Endometrial microvascular endothelial cells (primary cell): ENCODE data around the gene UTP11. TPM values are rescaled to one million over a fixed set of nuclear protein-coding genes. Genes with fewer than 3 reads are reported as not detected.

Experiments used
- in situ Hi-C: cut with HindIII; loops from 2 replicates; pipeline ENCODE4 v1.10.0; 2017; ENCODE audit warnings: low sequenced_read_pairs, low pct_unique_long_range_greater_than_20kb; ENCODE audit errors: inconsistent ontology term
- total RNA-seq: library from RNA; depleted of rRNA; stranded (reverse); fragments of >200 nt; gene quantifications from one replicate; pipeline ENCODE4 v1.2.3, GENCODE V29; 2015; ENCODE audit errors: inconsistent ontology term

The UTP11 gene
- total RNA-seq, 1 donor from 2014 or later = 69.1 TPM

GRCh38 chr1:38025233-38025632, 12.7 kb downstream of the UTP11 start:
- in situ Hi-C loops = loop anchor here (25.0 kb wide), 1 partner anchor 787 kb away; no protein-coding TSS in a partner anchor

- in situ Hi-C loops = loop anchor here (25.0 kb wide), 1 partner anchor 787 kb away; no protein-coding TSS in a partner anchor
Measured at GRCh38 chr1:38025664-38026063, 13.1 kb downstream of the UTP11 start.

DNA sequence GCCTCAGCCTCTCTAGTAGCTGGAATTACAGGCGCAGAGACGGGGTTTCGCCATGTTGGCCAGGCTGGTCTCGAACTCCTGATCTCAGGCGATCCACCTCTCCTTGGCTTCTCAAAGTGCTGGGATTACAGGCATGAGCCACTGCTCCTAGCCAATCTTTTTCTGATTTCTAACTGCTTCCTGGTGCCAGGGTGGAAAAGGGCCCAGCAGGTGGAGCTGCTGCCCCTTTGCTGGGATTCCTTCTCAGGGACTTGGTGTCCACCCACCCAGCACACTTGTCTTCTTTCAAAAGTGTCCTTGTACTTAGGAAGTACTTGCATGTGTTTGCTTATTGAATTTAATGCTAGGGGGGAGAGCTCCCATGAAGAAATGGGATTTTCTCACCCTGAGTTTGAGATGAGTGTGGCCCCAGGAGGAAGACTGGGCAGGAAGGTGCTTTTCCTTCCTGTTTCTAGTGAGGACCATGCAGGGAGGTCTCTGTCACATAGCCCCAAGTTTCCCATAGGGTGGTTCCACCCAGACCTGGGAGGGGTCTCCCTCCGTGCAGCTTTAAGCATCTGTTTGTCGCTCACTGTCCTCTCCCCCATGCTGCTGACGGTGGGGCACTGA, 14.2 kb downstream of the UTP11 start:
- in situ Hi-C loops = loop anchor here (25.0 kb wide), 1 partner anchor 786 kb away; no protein-coding TSS in a partner anchor

GRCh38 chr1:38027201-38028104, 14.9 kb downstream of the UTP11 start:
- in situ Hi-C loops = loop anchor here (25.0 kb wide), 1 partner anchor 785 kb away; no protein-coding TSS in a partner anchor

- in situ Hi-C loops = loop anchor here (25.0 kb wide), 1 partner anchor 784 kb away; no protein-coding TSS in a partner anchor
Measured at GRCh38 chr1:38028105-38028591, 15.6 kb downstream of the UTP11 start.

- in situ Hi-C loops = loop anchor here (25.0 kb wide), 1 partner anchor 784 kb away; no protein-coding TSS in a partner anchor
Measured at GRCh38 chr1:38028671-38029070, 16.1 kb downstream of the UTP11 start.

- in situ Hi-C loops = loop anchor here (25.0 kb wide), 1 partner anchor 783 kb away; no protein-coding TSS in a partner anchor
Measured at GRCh38 chr1:38029081-38029681, 16.6 kb downstream of the UTP11 start.

DNA sequence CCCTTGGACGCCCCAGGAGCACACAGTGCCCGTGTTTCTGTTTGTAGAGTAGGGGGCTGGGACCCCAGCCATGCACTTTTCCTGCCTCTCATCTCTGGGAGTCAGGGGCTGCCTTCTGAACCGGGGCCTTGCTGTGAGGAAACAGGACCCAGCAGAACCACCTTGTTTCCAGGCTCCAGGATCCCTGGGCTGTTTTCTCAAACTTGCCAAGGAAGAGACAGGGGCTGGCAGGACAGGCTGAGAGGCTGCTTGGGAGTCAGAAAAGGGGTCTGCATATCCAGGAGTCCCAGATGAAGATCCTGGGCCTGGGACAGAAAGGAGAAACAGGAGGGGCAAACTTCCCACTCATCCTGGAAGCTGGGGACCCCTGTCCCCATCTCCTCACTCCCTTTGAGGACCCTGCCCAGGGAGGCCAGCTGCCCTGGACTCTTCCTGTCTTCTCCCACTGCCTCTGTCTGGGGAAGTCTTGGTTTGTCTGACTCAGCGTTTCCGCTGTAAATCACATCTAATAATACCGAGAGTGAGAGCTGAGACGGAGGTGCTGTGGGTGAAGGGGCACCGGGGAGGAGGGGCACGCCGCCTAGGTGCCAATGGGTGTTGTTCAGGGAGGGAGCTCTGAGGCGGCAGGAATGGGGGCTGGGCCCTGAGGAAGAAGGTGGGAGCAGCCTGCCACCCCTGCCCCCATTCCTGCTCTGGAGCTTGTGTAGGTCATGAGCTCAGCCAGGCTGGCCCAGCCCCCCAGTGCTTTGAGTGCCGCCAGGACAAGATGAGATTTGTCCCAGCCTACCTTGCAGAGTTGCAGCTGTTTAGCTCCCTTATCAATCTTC, 17.4 kb downstream of the UTP11 start:
- in situ Hi-C loops = loop anchor here (25.0 kb wide), 1 partner anchor 782 kb away; no protein-coding TSS in a partner anchor

DNA sequence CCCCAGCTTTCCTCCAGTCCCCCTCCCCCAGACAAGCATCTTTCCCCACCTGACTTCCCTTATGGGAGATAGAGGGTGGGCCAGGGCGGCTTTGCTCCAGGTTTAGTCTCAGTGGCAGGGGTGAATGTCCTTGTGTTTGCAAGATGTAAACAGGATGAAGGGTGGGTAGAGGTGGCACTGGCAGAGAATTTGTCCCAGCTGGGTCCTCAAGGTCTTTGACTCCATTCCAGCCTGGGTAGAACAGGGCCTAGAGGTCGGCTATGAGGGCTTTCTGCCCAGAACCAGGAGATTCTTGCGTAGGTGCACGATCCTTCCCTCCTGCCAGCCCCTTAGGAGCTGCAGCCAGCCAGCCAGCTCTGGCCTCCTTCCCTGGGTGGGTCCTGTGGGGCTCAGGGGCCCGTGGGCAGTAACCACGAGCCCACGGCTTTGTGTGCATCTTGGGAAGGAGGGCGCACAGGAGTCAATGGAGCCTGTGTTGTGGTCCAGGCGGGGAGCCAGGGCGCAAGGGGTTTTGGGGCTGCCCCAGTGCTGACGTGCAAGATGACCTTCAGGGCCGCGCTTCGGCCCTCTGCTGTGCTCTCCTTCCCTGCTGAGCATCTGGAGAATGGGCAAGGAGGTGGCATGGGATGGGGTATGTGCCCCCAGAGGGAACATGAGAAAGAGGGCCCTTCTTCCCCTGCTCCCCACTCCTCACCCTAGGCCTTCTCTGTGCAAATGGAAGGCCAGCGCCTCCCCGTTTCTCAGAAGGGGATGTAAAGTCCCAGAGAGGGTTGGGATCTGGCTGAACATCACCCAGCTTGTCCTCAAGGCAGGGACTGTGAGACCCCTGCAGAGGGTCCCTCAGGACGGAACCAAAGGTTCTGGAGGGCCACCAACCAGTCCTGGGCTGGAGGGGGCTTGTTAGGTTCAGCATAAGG, 18.3 kb downstream of the UTP11 start:
- in situ Hi-C loops = loop anchor here (25.0 kb wide), 1 partner anchor 781 kb away; no protein-coding TSS in a partner anchor

- in situ Hi-C loops = loop anchor here (25.0 kb wide), 1 partner anchor 781 kb away; no protein-coding TSS in a partner anchor
Measured at GRCh38 chr1:38031513-38031866, 19.0 kb downstream of the UTP11 start.

GRCh38 chr1:38032992-38033391, 20.5 kb downstream of the UTP11 start:
- in situ Hi-C loops = loop anchor here (25.0 kb wide), 1 partner anchor 779 kb away; no protein-coding TSS in a partner anchor

DNA sequence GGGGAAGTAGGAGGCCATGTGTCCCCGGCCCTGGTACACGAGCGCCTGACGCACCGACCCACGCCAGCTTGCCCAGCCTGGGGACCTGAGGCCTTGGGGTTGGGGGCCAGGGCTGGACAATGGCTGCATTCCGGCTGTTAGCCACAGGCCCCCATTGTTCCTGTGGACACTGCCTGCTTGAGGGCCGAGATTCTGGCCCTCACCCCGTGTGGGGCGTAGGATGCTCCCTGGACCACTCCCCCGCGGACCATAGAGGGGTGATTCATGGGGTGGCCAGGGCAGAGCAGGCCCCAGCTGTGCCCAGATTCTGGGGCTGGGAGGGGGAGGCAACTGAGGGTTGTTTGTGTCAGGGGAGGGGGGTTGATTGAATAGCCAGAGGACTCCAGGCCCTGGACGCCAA, 22.3 kb downstream of the UTP11 start:
- in situ Hi-C loops = loop anchor here (25.0 kb wide), 1 partner anchor 777 kb away; no protein-coding TSS in a partner anchor

- in situ Hi-C loops = loop anchor here (25.0 kb wide), 1 partner anchor 775 kb away; no protein-coding TSS in a partner anchor
Measured at GRCh38 chr1:38037221-38037939, 24.8 kb downstream of the UTP11 start.

DNA sequence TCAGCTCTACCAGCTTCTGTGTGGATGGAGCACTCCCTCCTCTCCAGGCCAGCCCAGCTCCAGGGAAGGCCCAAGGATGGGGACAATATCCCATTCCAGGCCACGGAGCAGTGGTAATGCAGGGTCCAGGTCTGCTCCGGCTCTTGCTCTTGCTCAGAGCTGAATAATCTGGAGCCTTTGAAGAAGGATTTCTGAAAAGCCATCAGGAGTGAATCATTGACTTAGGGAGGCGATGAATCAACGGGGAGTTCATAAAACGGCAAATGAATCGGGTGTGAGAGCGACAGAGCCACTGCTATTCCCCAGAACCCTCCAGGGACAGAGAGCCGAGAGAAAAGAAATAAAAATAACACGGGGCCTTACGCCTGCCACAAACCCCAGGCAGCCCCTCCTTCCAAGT, 26.3 kb downstream of the UTP11 start:
- in situ Hi-C loops = loop anchor here (25.0 kb wide), 1 partner anchor 773 kb away; no protein-coding TSS in a partner anchor

DNA sequence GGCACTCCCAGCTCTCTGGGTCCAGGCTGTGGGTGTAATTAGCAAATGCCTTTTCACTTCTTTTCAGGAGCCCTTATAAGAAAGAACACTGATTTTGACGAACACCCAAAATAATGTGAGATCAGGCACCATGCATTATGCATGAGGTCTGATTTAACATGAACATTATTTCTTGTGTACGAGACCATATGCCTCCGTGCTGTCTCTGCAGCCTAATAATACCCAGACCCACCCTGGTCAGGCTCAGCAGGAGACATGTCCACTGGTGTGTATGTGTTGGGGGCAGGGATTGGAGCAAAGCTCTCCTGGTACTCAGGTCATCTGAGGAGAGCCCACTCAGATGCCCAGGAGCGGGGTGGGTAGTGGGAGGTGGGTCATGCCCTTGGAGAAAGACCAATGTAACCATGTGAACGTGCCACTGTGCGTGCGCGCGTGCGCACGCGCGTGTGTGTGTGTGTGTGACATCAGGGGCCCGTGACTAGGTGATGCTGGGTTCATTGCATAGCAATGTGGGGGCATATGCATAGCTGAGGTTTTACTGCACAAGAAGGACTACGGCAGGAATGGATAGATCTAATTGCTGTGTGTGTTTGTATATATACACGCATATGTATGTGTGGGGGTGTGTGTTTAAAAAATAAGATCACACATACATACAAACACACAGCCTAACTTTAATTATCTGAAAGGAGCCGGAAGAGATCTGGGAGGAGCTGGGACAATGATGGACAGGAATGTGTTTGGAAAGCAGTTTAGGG, 27.0 kb downstream of the UTP11 start:
- in situ Hi-C loops = loop anchor here (25.0 kb wide), 1 partner anchor 773 kb away; no protein-coding TSS in a partner anchor
